ENCODE results near the gene DNAH14. TPM values are rescaled to one million over a fixed set of nuclear protein-coding genes. Genes with fewer than 3 reads are reported as not detected.

Gene DNAH14
- total and polyA plus RNA-seq, 9 of the 15 experiments (the other 6 are each of a cell fraction or from before 2014, with no cell fraction given) = 58.4 to 142 (median 98.4) TPM

DNA sequence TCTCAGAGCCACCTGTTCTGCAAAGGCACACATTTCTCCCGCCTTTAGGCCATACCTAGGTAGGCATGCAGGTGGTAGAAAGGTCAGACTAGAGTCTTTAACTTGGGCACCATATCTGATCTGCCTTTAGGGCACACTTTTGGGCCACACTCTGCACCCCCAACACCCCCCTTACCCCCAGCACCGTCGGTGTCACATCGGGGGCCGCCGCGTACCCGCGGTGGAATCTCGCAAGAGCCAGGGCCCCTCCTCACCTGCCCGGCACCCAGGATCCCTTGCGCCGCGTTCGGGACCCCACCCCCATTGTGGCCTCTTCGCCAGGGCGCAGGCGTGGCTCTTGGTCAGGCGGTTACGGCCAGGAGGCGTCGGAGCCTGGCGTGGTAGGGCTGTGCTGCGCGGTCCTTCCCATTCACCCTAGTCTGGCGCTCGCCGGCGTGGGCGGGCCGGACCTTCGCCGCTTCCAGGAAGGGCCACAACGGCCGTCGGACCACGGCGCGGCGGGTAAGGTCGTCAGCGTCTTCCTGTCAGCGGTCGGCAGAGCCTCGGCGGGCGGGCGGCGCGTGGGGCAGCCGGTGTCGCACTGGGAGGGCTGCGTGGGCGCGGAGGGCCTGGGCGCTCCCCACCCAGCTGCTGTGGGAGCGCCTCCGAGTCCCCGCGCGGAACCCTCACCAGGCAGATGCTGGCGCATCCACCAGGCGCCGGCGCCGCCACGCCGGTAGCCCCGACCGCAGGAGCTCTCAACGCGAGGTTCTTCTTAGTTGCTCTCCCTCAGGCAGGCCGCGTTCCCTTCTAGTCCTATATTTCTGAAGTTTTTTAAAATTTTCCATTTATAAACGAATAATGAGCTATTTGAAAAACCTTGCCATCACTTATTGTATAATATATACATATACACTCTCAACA is at the start of gene DNAH14 (continued):
- TF ChIP-seq, protein P1, sequence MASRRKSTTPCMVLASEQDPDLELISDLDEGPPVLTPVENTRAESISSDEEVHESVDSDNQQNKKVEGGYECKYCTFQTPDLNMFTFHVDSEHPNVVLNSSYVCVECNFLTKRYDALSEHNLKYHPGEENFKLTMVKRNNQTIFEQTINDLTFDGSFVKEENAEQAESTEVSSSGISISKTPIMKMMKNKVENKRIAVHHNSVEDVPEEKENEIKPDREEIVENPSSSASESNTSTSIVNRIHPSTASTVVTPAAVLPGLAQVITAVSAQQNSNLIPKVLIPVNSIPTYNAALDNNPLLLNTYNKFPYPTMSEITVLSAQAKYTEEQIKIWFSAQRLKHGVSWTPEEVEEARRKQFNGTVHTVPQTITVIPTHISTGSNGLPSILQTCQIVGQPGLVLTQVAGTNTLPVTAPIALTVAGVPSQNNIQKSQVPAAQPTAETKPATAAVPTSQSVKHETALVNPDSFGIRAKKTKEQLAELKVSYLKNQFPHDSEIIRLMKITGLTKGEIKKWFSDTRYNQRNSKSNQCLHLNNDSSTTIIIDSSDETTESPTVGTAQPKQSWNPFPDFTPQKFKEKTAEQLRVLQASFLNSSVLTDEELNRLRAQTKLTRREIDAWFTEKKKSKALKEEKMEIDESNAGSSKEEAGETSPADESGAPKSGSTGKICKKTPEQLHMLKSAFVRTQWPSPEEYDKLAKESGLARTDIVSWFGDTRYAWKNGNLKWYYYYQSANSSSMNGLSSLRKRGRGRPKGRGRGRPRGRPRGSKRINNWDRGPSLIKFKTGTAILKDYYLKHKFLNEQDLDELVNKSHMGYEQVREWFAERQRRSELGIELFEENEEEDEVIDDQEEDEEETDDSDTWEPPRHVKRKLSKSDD (conservative IDR thresholded peaks at IDR 0.05; ENCODE audit: low read length) = no peak
- TF ChIP-seq KAT8 (IDR thresholded peaks at IDR 0.05; ENCODE audit: low read depth) (no peak), NFIC (IDR thresholded peaks at IDR 0.05) (peak; percentile 70), HNRNPK (IDR thresholded peaks at IDR 0.05; ENCODE audit: low read depth, low read length, poor library complexity, severe bottlenecking) (no peak), HDAC2 (IDR thresholded peaks at IDR 0.05) (0 out of 2 replicates have a peak, but pooled peaks have one; percentile 20), ZNF174 (CRISPR knock-in tag; IDR thresholded peaks at IDR 0.05) (no peak), CREB1 (IDR thresholded peaks at IDR 0.05) (peak; percentile 76), CREB1 (CRISPR knock-in tag; IDR thresholded peaks at IDR 0.05) (no peak; the same call in none of the 2 replicates), ZNF764 (CRISPR knock-in tag; IDR thresholded peaks at IDR 0.05; ENCODE audit: low read depth) (no peak)
- TF ChIP-seq, protein P2, sequence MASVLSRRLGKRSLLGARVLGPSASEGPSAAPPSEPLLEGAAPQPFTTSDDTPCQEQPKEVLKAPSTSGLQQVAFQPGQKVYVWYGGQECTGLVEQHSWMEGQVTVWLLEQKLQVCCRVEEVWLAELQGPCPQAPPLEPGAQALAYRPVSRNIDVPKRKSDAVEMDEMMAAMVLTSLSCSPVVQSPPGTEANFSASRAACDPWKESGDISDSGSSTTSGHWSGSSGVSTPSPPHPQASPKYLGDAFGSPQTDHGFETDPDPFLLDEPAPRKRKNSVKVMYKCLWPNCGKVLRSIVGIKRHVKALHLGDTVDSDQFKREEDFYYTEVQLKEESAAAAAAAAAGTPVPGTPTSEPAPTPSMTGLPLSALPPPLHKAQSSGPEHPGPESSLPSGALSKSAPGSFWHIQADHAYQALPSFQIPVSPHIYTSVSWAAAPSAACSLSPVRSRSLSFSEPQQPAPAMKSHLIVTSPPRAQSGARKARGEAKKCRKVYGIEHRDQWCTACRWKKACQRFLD (CRISPR knock-in tag; IDR thresholded peaks at IDR 0.05) = peak; percentile 83; the same call in 1 of the 2 replicates
- TF ChIP-seq, protein P3, sequence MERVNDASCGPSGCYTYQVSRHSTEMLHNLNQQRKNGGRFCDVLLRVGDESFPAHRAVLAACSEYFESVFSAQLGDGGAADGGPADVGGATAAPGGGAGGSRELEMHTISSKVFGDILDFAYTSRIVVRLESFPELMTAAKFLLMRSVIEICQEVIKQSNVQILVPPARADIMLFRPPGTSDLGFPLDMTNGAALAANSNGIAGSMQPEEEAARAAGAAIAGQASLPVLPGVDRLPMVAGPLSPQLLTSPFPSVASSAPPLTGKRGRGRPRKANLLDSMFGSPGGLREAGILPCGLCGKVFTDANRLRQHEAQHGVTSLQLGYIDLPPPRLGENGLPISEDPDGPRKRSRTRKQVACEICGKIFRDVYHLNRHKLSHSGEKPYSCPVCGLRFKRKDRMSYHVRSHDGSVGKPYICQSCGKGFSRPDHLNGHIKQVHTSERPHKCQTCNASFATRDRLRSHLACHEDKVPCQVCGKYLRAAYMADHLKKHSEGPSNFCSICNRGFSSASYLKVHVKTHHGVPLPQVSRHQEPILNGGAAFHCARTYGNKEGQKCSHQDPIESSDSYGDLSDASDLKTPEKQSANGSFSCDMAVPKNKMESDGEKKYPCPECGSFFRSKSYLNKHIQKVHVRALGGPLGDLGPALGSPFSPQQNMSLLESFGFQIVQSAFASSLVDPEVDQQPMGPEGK (CRISPR knock-in tag; IDR thresholded peaks at IDR 0.05; ENCODE audit: borderline replicate concordance) = no peak; the same call in 1 of the 2 replicates
- TF ChIP-seq, protein P4, sequence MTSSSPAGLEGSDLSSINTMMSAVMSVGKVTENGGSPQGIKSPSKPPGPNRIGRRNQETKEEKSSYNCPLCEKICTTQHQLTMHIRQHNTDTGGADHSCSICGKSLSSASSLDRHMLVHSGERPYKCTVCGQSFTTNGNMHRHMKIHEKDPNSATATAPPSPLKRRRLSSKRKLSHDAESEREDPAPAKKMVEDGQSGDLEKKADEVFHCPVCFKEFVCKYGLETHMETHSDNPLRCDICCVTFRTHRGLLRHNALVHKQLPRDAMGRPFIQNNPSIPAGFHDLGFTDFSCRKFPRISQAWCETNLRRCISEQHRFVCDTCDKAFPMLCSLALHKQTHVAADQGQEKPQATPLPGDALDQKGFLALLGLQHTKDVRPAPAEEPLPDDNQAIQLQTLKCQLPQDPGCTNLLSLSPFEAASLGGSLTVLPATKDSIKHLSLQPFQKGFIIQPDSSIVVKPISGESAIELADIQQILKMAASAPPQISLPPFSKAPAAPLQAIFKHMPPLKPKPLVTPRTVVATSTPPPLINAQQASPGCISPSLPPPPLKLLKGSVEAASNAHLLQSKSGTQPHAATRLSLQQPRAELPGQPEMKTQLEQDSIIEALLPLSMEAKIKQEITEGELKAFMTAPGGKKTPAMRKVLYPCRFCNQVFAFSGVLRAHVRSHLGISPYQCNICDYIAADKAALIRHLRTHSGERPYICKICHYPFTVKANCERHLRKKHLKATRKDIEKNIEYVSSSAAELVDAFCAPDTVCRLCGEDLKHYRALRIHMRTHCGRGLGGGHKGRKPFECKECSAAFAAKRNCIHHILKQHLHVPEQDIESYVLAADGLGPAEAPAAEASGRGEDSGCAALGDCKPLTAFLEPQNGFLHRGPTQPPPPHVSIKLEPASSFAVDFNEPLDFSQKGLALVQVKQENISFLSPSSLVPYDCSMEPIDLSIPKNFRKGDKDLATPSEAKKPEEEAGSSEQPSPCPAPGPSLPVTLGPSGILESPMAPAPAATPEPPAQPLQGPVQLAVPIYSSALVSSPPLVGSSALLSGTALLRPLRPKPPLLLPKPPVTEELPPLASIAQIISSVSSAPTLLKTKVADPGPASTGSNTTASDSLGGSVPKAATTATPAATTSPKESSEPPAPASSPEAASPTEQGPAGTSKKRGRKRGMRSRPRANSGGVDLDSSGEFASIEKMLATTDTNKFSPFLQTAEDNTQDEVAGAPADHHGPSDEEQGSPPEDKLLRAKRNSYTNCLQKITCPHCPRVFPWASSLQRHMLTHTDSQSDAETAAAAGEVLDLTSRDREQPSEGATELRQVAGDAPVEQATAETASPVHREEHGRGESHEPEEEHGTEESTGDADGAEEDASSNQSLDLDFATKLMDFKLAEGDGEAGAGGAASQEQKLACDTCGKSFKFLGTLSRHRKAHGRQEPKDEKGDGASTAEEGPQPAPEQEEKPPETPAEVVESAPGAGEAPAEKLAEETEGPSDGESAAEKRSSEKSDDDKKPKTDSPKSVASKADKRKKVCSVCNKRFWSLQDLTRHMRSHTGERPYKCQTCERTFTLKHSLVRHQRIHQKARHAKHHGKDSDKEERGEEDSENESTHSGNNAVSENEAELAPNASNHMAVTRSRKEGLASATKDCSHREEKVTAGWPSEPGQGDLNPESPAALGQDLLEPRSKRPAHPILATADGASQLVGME (CRISPR knock-in tag; IDR thresholded peaks at IDR 0.05) = no peak

All from K562 (cell line).